GM12878 (cell line): ENCODE results near the gene NSMCE1. TPM values are rescaled to one million over a fixed set of nuclear protein-coding genes. Genes with fewer than 3 reads are reported as not detected.

Experiments used
- ATAC-seq: fragments of 200-7000 bp; cut with Tn5 transposase; 3 replicates; pipeline ENCODE4 v1.9.1; 2020; ENCODE audit warnings: mild to moderate bottlenecking, moderate library complexity
- BruUV-seq: library from RNA; stranded (reverse); fragments of 400-500 nt; replicated peaks from 2 replicates; lab custom pipeline; 2021; lab: Mats Ljungman, UMichigan
- CTCF ChIA-PET: fragments of 300-600 bp; sonication (Branson Sonifier 250); formaldehyde crosslinking; extraction: SDS; loops from one replicate; lab custom pipeline; 2021; ENCODE audit warnings: inconsistent platforms; lab: Yijun Ruan, JAX
- POLR2A ChIA-PET: fragments of 350-600 bp; formaldehyde crosslinking; extraction: SDS; loops from one replicate; lab custom pipeline; 2021; ENCODE audit warnings: inconsistent platforms; lab: Charles Lee
- RAD21 ChIA-PET: fragments of 300-600 bp; sonication (Branson Sonifier 250); formaldehyde crosslinking; loops from one replicate; lab custom pipeline; 2023; ENCODE audit warnings: antibody characterized with exemption; ENCODE audit not compliant: unreplicated experiment; lab: Charles Lee
- SMC1A ChIA-PET: fragments of 300-600 bp; sonication (Branson Sonifier 250); formaldehyde crosslinking; loops from one replicate; lab custom pipeline; 2023; ENCODE audit not compliant: unreplicated experiment, uncharacterized antibody; lab: Charles Lee
- DNase-seq: peaks from one replicate; pipeline ENCODE4 v3.0.0-alpha.2; 2011; ENCODE audit warnings: low read depth, low spot score
- FAIRE-seq: peaks from 3 replicates; lab custom pipeline; 2011; peaks lifted over from hg19 to GRCh38; lab: Jason Lieb, UNC
- H2AFZ ChIP-seq: 2 replicates; pipeline ENCODE4 v1.6.0; 2011; ENCODE audit warnings: low read depth, low read length, control low read depth; ENCODE audit not compliant: control insufficient read depth
- H3K27ac ChIP-seq: 2 replicates; pipeline ENCODE4 v1.5.1; 2011; ENCODE audit warnings: control low read depth; ENCODE audit not compliant: control insufficient read depth, insufficient read depth
- H3K27me3 ChIP-seq, 2 experiments: replicated peaks in 1 of 2; 2 replicates each; pipeline versions ENCODE4 v1.6.0 to v1.6.1; 2011; ENCODE audit warnings: low read length in 1 of 2; ENCODE audit not compliant: control insufficient read depth in 2 of 2, insufficient read depth in 2 of 2
- H3K36me3 ChIP-seq, 2 experiments: 2 replicates each; pipeline ENCODE4 v1.5.1; 2011; ENCODE audit warnings: low read length in 1 of 2; ENCODE audit not compliant: control insufficient read depth in 2 of 2, insufficient read depth in 2 of 2
- H3K4me1 ChIP-seq: 2 replicates; pipeline ENCODE4 v1.6.1; 2011; ENCODE audit warnings: mild to moderate bottlenecking, low read length, moderate library complexity, mixed read lengths; ENCODE audit not compliant: control insufficient read depth, insufficient read depth
- H3K4me2 ChIP-seq: 2 replicates; pipeline ENCODE4 v1.6.0; 2011; ENCODE audit warnings: control low read depth; ENCODE audit not compliant: control insufficient read depth, insufficient read depth
- H3K4me3 ChIP-seq: fragments of 200-600 bp; sonication (generic); 2 replicates; pipeline ENCODE4 v1.5.1; 2016
- H3K79me2 ChIP-seq: 2 replicates; pipeline ENCODE4 v1.6.0; 2011; ENCODE audit warnings: low read length; ENCODE audit not compliant: control insufficient read depth, insufficient read depth
- H3K9ac ChIP-seq: 2 replicates; pipeline ENCODE4 v1.8.0; 2011; ENCODE audit warnings: low read length, control low read depth, mixed read lengths; ENCODE audit not compliant: control insufficient read depth, insufficient read depth
- H3K9me3 ChIP-seq: replicated peaks from 3 replicates; pipeline ENCODE4 v1.5.1; 2011; ENCODE audit warnings: mild to moderate bottlenecking, low read length; ENCODE audit not compliant: control insufficient read depth, insufficient read depth
- H4K20me1 ChIP-seq: 2 replicates; pipeline ENCODE4 v1.6.0; 2011; ENCODE audit not compliant: control insufficient read depth, insufficient read depth
- CHD1 ChIP-seq: IDR thresholded peaks from 2 replicates; pipeline ENCODE4 v1.6.1; 2012; ENCODE audit warnings: low read depth, low read length, improper control_type of control experiment
- HDAC6 ChIP-seq: fragments of 200-600 bp; sonication (generic); IDR thresholded peaks from one replicate; pipeline ENCODE4 v1.8.0; 2017; ENCODE audit warnings: antibody characterized with exemption; ENCODE audit not compliant: unreplicated experiment
- IKZF1 ChIP-seq: fragments of 450-650 bp; conservative IDR thresholded peaks from 2 replicates; pipeline ENCODE4 v1.6.1; 2017; ENCODE audit warnings: antibody characterized with exemption, mild to moderate bottlenecking
- IRF4 ChIP-seq: IDR thresholded peaks from 2 replicates; pipeline ENCODE4 v1.6.1; 2011; ENCODE audit warnings: low read depth, low read length
- MEF2A ChIP-seq: IDR thresholded peaks from 2 replicates; pipeline ENCODE4 v1.6.1; 2011; ENCODE audit warnings: low read depth, mild to moderate bottlenecking, low read length, moderate library complexity; ENCODE audit not compliant: insufficient read depth
- MYC ChIP-seq: IDR thresholded peaks from 2 replicates; pipeline ENCODE4 v1.6.1; 2011; ENCODE audit warnings: mild to moderate bottlenecking, low read length, moderate library complexity, inconsistent platforms; ENCODE audit not compliant: insufficient read depth, insufficient replicate concordance, insufficient read length, severe bottlenecking
- RB1 ChIP-seq: fragments of 450-650 bp; formaldehyde crosslinking; IDR thresholded peaks from 2 replicates; pipeline ENCODE4 v1.6.1; 2017; ENCODE audit warnings: mild to moderate bottlenecking, borderline replicate concordance
- SREBF1 ChIP-seq: IDR thresholded peaks from 2 replicates; pipeline ENCODE4 v1.6.1; 2012; ENCODE audit warnings: mild to moderate bottlenecking, low read length
- TBL1XR1 ChIP-seq: IDR thresholded peaks from 2 replicates; pipeline ENCODE4 v1.6.1; 2012; ENCODE audit warnings: low read depth, low read length, improper control_type of control experiment
- TCF12 ChIP-seq: IDR thresholded peaks from 2 replicates; pipeline ENCODE4 v1.6.1; 2011; ENCODE audit warnings: low read depth, mild to moderate bottlenecking, low read length
- USF1 ChIP-seq: IDR thresholded peaks from 2 replicates; pipeline ENCODE4 v1.6.1; 2011; ENCODE audit warnings: borderline replicate concordance, low read depth, mild to moderate bottlenecking, moderate library complexity, mixed read lengths, low read length; ENCODE audit not compliant: insufficient read depth; ENCODE audit errors: extremely low read length
- YBX1 ChIP-seq: fragments of 450-650 bp; IDR thresholded peaks from 2 replicates; pipeline ENCODE4 v1.6.1; 2016; ENCODE audit warnings: antibody characterized with exemption
- ZNF24 ChIP-seq: fragments of 450-650 bp; IDR thresholded peaks from 2 replicates; pipeline ENCODE4 v1.6.1; 2017; ENCODE audit warnings: antibody characterized with exemption, mild to moderate bottlenecking
- WGBS: methylation state at CpG from one replicate; pipeline ENCODE4 v1.1.6; 2016; ENCODE audit warnings: low lambda C conversion rate; ENCODE audit not compliant: insufficient replicate concordance, insufficient coverage; ENCODE audit errors: missing lambda C conversion rate; 5-methylcytosine and 5-hydroxymethylcytosine counted together
- in situ Hi-C: fragments of 300-500 bp; cut with MboI; formaldehyde crosslinking; loops from 9 replicates; pipeline ENCODE4 v1.14.3; 2018; ENCODE audit warnings: mixed read lengths
- intact Hi-C: fragments of 100-400 bp; cut with micrococcal nuclease; formaldehyde crosslinking; loops from one replicate; pipeline ENCODE4 v1.14.2; 2022; ENCODE audit not compliant: unreplicated experiment
- polyA plus RNA-seq, 11 experiments: library from polyadenylated mRNA; depleted of rRNA in 4 of 11; unstranded in 6 of 11; stranded (reverse) in 5 of 11; fragments of >200 nt; fragmentation: Nextera tagmentation in 4 of 11; fragmentation: Illumina TruSeq in 1 of 11; extraction: Ambion mirVana in 4 of 11; extraction: Trizol in 1 of 11; gene quantifications; 1 replicate in 1 of 11; 2 replicates in 10 of 11; pipeline versions ENCODE4 v1.2.1 to v1.2.3, GENCODE V29; 2011 to 2016; ENCODE audit warnings: inconsistent platforms in 2 of 11, missing spikeins in 2 of 11, low read depth in 1 of 11
- total RNA-seq, 4 experiments: library from RNA; depleted of rRNA in 3 of 4; stranded (reverse); fragments of >200 nt in 3 of 4; fragmentation: Illumina TruSeq in 1 of 4; extraction: Trizol in 1 of 4; gene quantifications; 2 replicates each; pipeline versions ENCODE4 v1.2.1 to v1.2.3, GENCODE V29; 2013 to 2021
- TF ChIP-seq, protein P1 (sequence below): fragments of 450-650 bp; IDR thresholded peaks from 2 replicates; pipeline ENCODE4 v1.6.1; 2017; ENCODE audit warnings: mild to moderate bottlenecking, low read depth, inconsistent platforms; ENCODE audit not compliant: poor library complexity, severe bottlenecking
- TF ChIP-seq, protein P2 (sequence below): fragments of 450-650 bp; IDR thresholded peaks from 2 replicates; pipeline ENCODE4 v1.6.1; 2017; ENCODE audit warnings: mild to moderate bottlenecking

Gene NSMCE1
- total and polyA plus RNA-seq, 10 of the 15 experiments (the other 5 are each of a cell fraction or from before 2014, with no cell fraction given), result 54.0 to 214 (median 71.4) TPM

GRCh38 chr16:27220991-27221390, 47.6 kb downstream of the NSMCE1 start:
- POLR2A ChIA-PET, result no interaction called here
- in situ Hi-C loops, result no loop called here
- no peaks in the 10 kb centered on the region for H3K79me2 ChIP-seq
- no peak overlapping the region for H3K4me3 ChIP-seq
- no peak for TF ChIP-seq SREBF1
- TF ChIP-seq, protein P1, sequence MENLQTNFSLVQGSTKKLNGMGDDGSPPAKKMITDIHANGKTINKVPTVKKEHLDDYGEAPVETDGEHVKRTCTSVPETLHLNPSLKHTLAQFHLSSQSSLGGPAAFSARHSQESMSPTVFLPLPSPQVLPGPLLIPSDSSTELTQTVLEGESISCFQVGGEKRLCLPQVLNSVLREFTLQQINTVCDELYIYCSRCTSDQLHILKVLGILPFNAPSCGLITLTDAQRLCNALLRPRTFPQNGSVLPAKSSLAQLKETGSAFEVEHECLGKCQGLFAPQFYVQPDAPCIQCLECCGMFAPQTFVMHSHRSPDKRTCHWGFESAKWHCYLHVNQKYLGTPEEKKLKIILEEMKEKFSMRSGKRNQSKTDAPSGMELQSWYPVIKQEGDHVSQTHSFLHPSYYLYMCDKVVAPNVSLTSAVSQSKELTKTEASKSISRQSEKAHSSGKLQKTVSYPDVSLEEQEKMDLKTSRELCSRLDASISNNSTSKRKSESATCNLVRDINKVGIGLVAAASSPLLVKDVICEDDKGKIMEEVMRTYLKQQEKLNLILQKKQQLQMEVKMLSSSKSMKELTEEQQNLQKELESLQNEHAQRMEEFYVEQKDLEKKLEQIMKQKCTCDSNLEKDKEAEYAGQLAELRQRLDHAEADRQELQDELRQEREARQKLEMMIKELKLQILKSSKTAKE, result no peak
- TF ChIP-seq YBX1, result no peak
- TF ChIP-seq TBL1XR1, result no peak
- TF ChIP-seq HDAC6, result no peak
- no peak for TF ChIP-seq CHD1
- no peak for TF ChIP-seq MYC
- TF ChIP-seq IKZF1, result no peak
- TF ChIP-seq TCF12, result no peak
- no peak for TF ChIP-seq USF1
- TF ChIP-seq, protein P2, sequence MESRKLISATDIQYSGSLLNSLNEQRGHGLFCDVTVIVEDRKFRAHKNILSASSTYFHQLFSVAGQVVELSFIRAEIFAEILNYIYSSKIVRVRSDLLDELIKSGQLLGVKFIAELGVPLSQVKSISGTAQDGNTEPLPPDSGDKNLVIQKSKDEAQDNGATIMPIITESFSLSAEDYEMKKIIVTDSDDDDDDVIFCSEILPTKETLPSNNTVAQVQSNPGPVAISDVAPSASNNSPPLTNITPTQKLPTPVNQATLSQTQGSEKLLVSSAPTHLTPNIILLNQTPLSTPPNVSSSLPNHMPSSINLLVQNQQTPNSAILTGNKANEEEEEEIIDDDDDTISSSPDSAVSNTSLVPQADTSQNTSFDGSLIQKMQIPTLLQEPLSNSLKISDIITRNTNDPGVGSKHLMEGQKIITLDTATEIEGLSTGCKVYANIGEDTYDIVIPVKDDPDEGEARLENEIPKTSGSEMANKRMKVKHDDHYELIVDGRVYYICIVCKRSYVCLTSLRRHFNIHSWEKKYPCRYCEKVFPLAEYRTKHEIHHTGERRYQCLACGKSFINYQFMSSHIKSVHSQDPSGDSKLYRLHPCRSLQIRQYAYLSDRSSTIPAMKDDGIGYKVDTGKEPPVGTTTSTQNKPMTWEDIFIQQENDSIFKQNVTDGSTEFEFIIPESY, result no peak
- TF ChIP-seq ZNF24, result no peak
- TF ChIP-seq MEF2A, result no peak
- TF ChIP-seq RB1, result no peak
- TF ChIP-seq IRF4, result no peak
- TF ChIP-seq, all 136 proteins: peak for 0
- Histone ChIP-seq H3K9me3 (no peaks in the 10 kb centered on the region), H3K27me3 (no peaks in the 10 kb centered on the region), H3K9ac (no peak overlapping the region), H4K20me1 (no peaks in the 10 kb centered on the region), H3K4me1 (no peaks in the 10 kb centered on the region), H3K36me3 (peaks cover 0 to 3% of the 10 kb centered on the region in 2 experiments; a peak in 2 of 4 replicates), H3K27ac (no peak overlapping the region), H2AFZ (no peak overlapping the region), H3K4me2 (no peak overlapping the region)
- BruUV-seq, result no TSS peak
- ChIA-PET CTCF (interaction anchor here (1.2 to 1.4 kb wide), 2 partner anchors 96 to 147 kb away, joined by 3 to 5 read pairs; no protein-coding TSS in a partner anchor), RAD21 (interaction anchor here (1.2 kb wide), 1 partner anchor 10 kb away, joined by 3 read pairs; no protein-coding TSS in a partner anchor), SMC1A (no interaction called here)
- DNase-seq (no peak), ATAC-seq (no peak), FAIRE-seq (no peak)
- intact Hi-C loops, result no loop called here
- 96% methylated on average over 16 of the region's 16 CpGs for WGBS
